GM18520 (cell line): Measurements from ENCODE around the gene CSRP2.

Experiments used
- ATAC-seq: cut with Tn5 transposase; IDR thresholded peaks from one replicate; pipeline ENCODE4 v1.9.1; 2021; ENCODE audit not compliant: unreplicated experiment

CSRP2 gene

GRCh38 chr12:76878899-76879709 is at the start of gene CSRP2:
Gene CSRP2 (minus strand): TSS chr12:76879019. CDS start chr12:76866260, 12,759 bp downstream.
- peak; percentile 77 for ATAC-seq

GRCh38 chr12:76927170-76927784 is 48.5 kb upstream of the CSRP2 start:
- no peak for ATAC-seq

GRCh38 chr12:76925135-76925534 is 46.3 kb upstream of the CSRP2 start:
- no peak for ATAC-seq

- ATAC-seq = no peak
These were observed 44.0 kb upstream of the CSRP2 start for GRCh38 chr12:76922866-76923265.

GRCh38 chr12:76921891-76922664 is 43.3 kb upstream of the CSRP2 start:
- ATAC-seq = no peak

- ATAC-seq = no peak
These were observed 42.3 kb upstream of the CSRP2 start for GRCh38 chr12:76921100-76921471.

- ATAC-seq = peak; percentile 98
These were observed 41.6 kb upstream of the CSRP2 start for GRCh38 chr12:76920172-76921099.

- ATAC-seq = no peak
These were observed 40.8 kb upstream of the CSRP2 start for GRCh38 chr12:76919383-76920171.

- ATAC-seq = no peak
These were observed 37.3 kb upstream of the CSRP2 start for GRCh38 chr12:76916170-76916540.

- ATAC-seq = no peak
These were observed 36.7 kb upstream of the CSRP2 start for GRCh38 chr12:76915361-76916169.

GRCh38 chr12:76914102-76914859 is 35.5 kb upstream of the CSRP2 start:
- ATAC-seq = no peak

- ATAC-seq = no peak
These were observed 30.5 kb upstream of the CSRP2 start for GRCh38 chr12:76909290-76909689.

GRCh38 chr12:76908303-76909017 is 29.6 kb upstream of the CSRP2 start:
- no peak for ATAC-seq

- ATAC-seq = no peak
These were observed 23.0 kb upstream of the CSRP2 start for GRCh38 chr12:76901628-76902380.

- ATAC-seq = no peak
These were observed 20.7 kb upstream of the CSRP2 start for GRCh38 chr12:76899522-76899921.

GRCh38 chr12:76898442-76898841 is 19.6 kb upstream of the CSRP2 start:
- ATAC-seq = no peak

- ATAC-seq = no peak
These were observed 17.5 kb upstream of the CSRP2 start for GRCh38 chr12:76896274-76896673.
